Astrocyte (in vitro differentiated cells and primary cell): ENCODE measurements around the gene GALNT17. TPM values are rescaled to one million over a fixed set of nuclear protein-coding genes. Genes with fewer than 3 reads are reported as not detected.
A peak's percentile ranks its signal among the peaks of the same experiment; 100 is the strongest.

Experiments used
- DNase-seq: peaks from one replicate; pipeline ENCODE4 v3.0.0-alpha.2; 2010; ENCODE audit warnings: low read depth
- FAIRE-seq: peaks from 2 replicates; lab custom pipeline; 2011; peaks lifted over from hg19 to GRCh38; lab: Jason Lieb, UNC
- H2AFZ ChIP-seq: 2 replicates; pipeline ENCODE4 v1.6.0; 2012; ENCODE audit warnings: low read depth, low read length, inconsistent platforms
- H3K27ac ChIP-seq: 2 replicates; pipeline ENCODE4 v1.5.1; 2011; ENCODE audit warnings: low read depth, low read length, inconsistent platforms
- H3K27me3 ChIP-seq: 2 replicates; pipeline ENCODE4 v1.6.0; 2011; ENCODE audit warnings: low read length, inconsistent platforms; ENCODE audit not compliant: insufficient read depth
- H3K36me3 ChIP-seq: 2 replicates; pipeline ENCODE4 v1.5.1; 2011; ENCODE audit warnings: low read length, inconsistent platforms; ENCODE audit not compliant: insufficient read depth
- H3K4me1 ChIP-seq: 2 replicates; pipeline ENCODE4 v1.5.1; 2011; ENCODE audit warnings: low read length, inconsistent platforms; ENCODE audit not compliant: insufficient read depth
- H3K4me2 ChIP-seq: 2 replicates; pipeline ENCODE4 v1.6.0; 2012; ENCODE audit warnings: low read length, inconsistent platforms
- H3K4me3 ChIP-seq: 2 replicates; pipeline ENCODE4 v1.5.1; 2011; ENCODE audit warnings: low read depth, mild to moderate bottlenecking, low read length, inconsistent platforms; ENCODE audit not compliant: insufficient read depth
- H3K79me2 ChIP-seq: 2 replicates; pipeline ENCODE4 v1.6.0; 2012; ENCODE audit warnings: mild to moderate bottlenecking, low read length, inconsistent platforms; ENCODE audit not compliant: insufficient read depth
- H3K9ac ChIP-seq: 2 replicates; pipeline ENCODE4 v1.6.0; 2012; ENCODE audit warnings: mild to moderate bottlenecking, low read length, inconsistent platforms
- H3K9me3 ChIP-seq: 2 replicates; pipeline ENCODE4 v1.5.1; 2012; ENCODE audit warnings: low read depth, mild to moderate bottlenecking, low read length, inconsistent platforms; ENCODE audit not compliant: insufficient read depth
- H4K20me1 ChIP-seq: 2 replicates; pipeline ENCODE4 v1.6.0; 2012; ENCODE audit warnings: low read length, inconsistent platforms; ENCODE audit not compliant: insufficient read depth
- H3K27ac Mint-ChIP-seq: one replicate; pipeline ENCODE4 v1.8.0; 2021; ENCODE audit warnings: mild to moderate bottlenecking, mixed read lengths; ENCODE audit not compliant: unreplicated experiment
- H3K27me3 Mint-ChIP-seq: one replicate; pipeline ENCODE4 v1.8.0; 2021; ENCODE audit warnings: low read depth, mixed read lengths; ENCODE audit not compliant: unreplicated experiment
- H3K36me3 Mint-ChIP-seq: one replicate; pipeline ENCODE4 v1.8.0; 2021; ENCODE audit warnings: low read depth, mixed read lengths; ENCODE audit not compliant: unreplicated experiment
- H3K4me1 Mint-ChIP-seq: one replicate; pipeline ENCODE4 v1.8.0; 2021; ENCODE audit warnings: low read depth, mixed read lengths; ENCODE audit not compliant: unreplicated experiment
- H3K4me3 Mint-ChIP-seq: one replicate; pipeline ENCODE4 v1.8.0; 2021; ENCODE audit warnings: mild to moderate bottlenecking, moderate library complexity, mixed read lengths; ENCODE audit not compliant: unreplicated experiment
- H3K9me3 Mint-ChIP-seq: one replicate; pipeline ENCODE4 v1.8.0; 2021; ENCODE audit warnings: mild to moderate bottlenecking, mixed read lengths; ENCODE audit not compliant: unreplicated experiment
- CTCF ChIP-seq: IDR thresholded peaks from 2 replicates; pipeline ENCODE4 v1.5.1; 2011; ENCODE audit warnings: low read depth, mild to moderate bottlenecking, inconsistent platforms, low read length, moderate library complexity; ENCODE audit not compliant: insufficient read depth
- EZH2 ChIP-seq: IDR thresholded peaks from 2 replicates; pipeline ENCODE4 v1.6.1; 2012; ENCODE audit warnings: mild to moderate bottlenecking, low read length, inconsistent platforms; ENCODE audit not compliant: insufficient read depth
- total RNA-seq: library from RNA; stranded (reverse); gene quantifications from 2 replicates; pipeline ENCODE4 v1.2.1, GENCODE V29; 2021

Gene GALNT17
- total RNA-seq, 1 donor from 2014 or later = 7.8 TPM

GRCh38 chr7:71739520-71740173 is 607.7 kb downstream of the GALNT17 start:
- H3K79me2 ChIP-seq = no peaks in the 10 kb centered on the region
- no peaks in the 10 kb centered on the region for H3K4me1 ChIP-seq
- H3K36me3 Mint-ChIP-seq = no peaks in the 10 kb centered on the region
- H3K4me3 Mint-ChIP-seq = no peak overlapping the region
- peaks cover 2% of the 10 kb centered on the region for H3K27me3 ChIP-seq
- no peaks in the 10 kb centered on the region for H3K9me3 ChIP-seq
- H3K4me2 ChIP-seq = no peak overlapping the region
- no peaks in the 10 kb centered on the region for H3K36me3 ChIP-seq
- H3K9ac ChIP-seq = no peak overlapping the region
- no peak overlapping the region for H2AFZ ChIP-seq
- peak overlapping the region; percentile 53 for H3K27ac Mint-ChIP-seq
- no peaks in the 10 kb centered on the region for H4K20me1 ChIP-seq
- DNase-seq (no peak), FAIRE-seq (no peak)
- no peak overlapping the region for H3K27ac ChIP-seq
- TF ChIP-seq CTCF (no peak), EZH2 (no peak)
- H3K27me3 Mint-ChIP-seq = no peaks in the 10 kb centered on the region
- no peaks in the 10 kb centered on the region for H3K9me3 Mint-ChIP-seq
- no peaks in the 10 kb centered on the region for H3K4me1 Mint-ChIP-seq
- H3K4me3 ChIP-seq = no peak overlapping the region

GRCh38 chr7:71740174-71740560 is 608.2 kb downstream of the GALNT17 start:
- Mint-ChIP-seq H3K36me3 (no peaks in the 10 kb centered on the region), H3K9me3 (no peaks in the 10 kb centered on the region), H3K4me1 (no peaks in the 10 kb centered on the region), H3K27me3 (no peaks in the 10 kb centered on the region), H3K27ac (no peak overlapping the region), H3K4me3 (no peak overlapping the region)
- Histone ChIP-seq H3K9ac (no peak overlapping the region), H3K4me3 (no peak overlapping the region), H3K27ac (no peak overlapping the region), H3K4me2 (no peak overlapping the region), H4K20me1 (no peaks in the 10 kb centered on the region), H3K27me3 (peaks cover 2% of the 10 kb centered on the region), H3K36me3 (no peaks in the 10 kb centered on the region), H3K9me3 (no peaks in the 10 kb centered on the region), H3K79me2 (no peaks in the 10 kb centered on the region), H3K4me1 (no peaks in the 10 kb centered on the region), H2AFZ (no peak overlapping the region)
- no peak for TF ChIP-seq CTCF
- TF ChIP-seq EZH2 = no peak
- FAIRE-seq = no peak
- no peak for DNase-seq

GRCh38 chr7:71746006-71746405 is 614.1 kb downstream of the GALNT17 start:
- Histone ChIP-seq H3K4me2 (no peak overlapping the region), H4K20me1 (no peaks in the 10 kb centered on the region), H2AFZ (no peak overlapping the region), H3K36me3 (no peaks in the 10 kb centered on the region), H3K4me1 (no peaks in the 10 kb centered on the region), H3K9ac (no peak overlapping the region), H3K79me2 (no peaks in the 10 kb centered on the region), H3K27ac (no peak overlapping the region), H3K27me3 (peaks cover 2% of the 10 kb centered on the region), H3K4me3 (no peak overlapping the region), H3K9me3 (peaks cover 3% of the 10 kb centered on the region)
- Mint-ChIP-seq H3K27ac (no peak overlapping the region), H3K4me1 (peaks cover 3% of the 10 kb centered on the region), H3K36me3 (no peaks in the 10 kb centered on the region), H3K9me3 (peaks cover 7% of the 10 kb centered on the region), H3K27me3 (peaks cover 7% of the 10 kb centered on the region), H3K4me3 (no peak overlapping the region)
- FAIRE-seq = no peak
- no peak for TF ChIP-seq CTCF
- no peak for TF ChIP-seq EZH2
- DNase-seq = no peak
